Chondrocyte (in vitro differentiated cells): Measurements from ENCODE around the gene EHD3. TPM values are rescaled to one million over a fixed set of nuclear protein-coding genes. Genes with fewer than 3 reads are reported as not detected.
A peak's percentile ranks its signal among the peaks of the same experiment; 100 is the strongest.

Source experiments
- DNase-seq: peaks from one replicate; pipeline ENCODE4 v3.0.0; 2021; ENCODE audit warnings: mixed read lengths, low spot score
- H3K27ac Mint-ChIP-seq: one replicate; pipeline ENCODE4 v1.8.0; 2021; ENCODE audit warnings: mild to moderate bottlenecking, moderate library complexity, mixed read lengths; ENCODE audit not compliant: unreplicated experiment
- H3K27me3 Mint-ChIP-seq: 2 replicates; pipeline ENCODE4 v1.8.0; 2021; ENCODE audit warnings: low read depth, mixed read lengths
- H3K36me3 Mint-ChIP-seq: 2 replicates; pipeline ENCODE4 v1.8.0; 2021; ENCODE audit warnings: low read depth, mixed read lengths
- H3K4me1 Mint-ChIP-seq: 2 replicates; pipeline ENCODE4 v1.8.0; 2021; ENCODE audit warnings: low read depth, mild to moderate bottlenecking, mixed read lengths
- H3K4me3 Mint-ChIP-seq: one replicate; pipeline ENCODE4 v1.8.0; 2021; ENCODE audit warnings: mild to moderate bottlenecking, moderate library complexity, mixed read lengths; ENCODE audit not compliant: unreplicated experiment
- H3K9me3 Mint-ChIP-seq: 2 replicates; pipeline ENCODE4 v1.8.0; 2021; ENCODE audit warnings: low read depth, mixed read lengths
- CTCF ChIP-seq: fragments of 200-600 bp; sonication (generic); IDR thresholded peaks from 2 replicates; pipeline ENCODE4 v1.5.0; 2021; ENCODE audit warnings: antibody characterized with exemption, mild to moderate bottlenecking, moderate library complexity
- total RNA-seq: library from RNA; stranded (reverse); gene quantifications from 3 replicates; pipeline ENCODE4 v1.2.1, GENCODE V29; 2021

EHD3 gene
- total RNA-seq, 1 donor from 2014 or later: 24.0 TPM

GRCh38 chr2:31260870-31261269 is 26.9 kb downstream of the EHD3 start:
- H3K27ac Mint-ChIP-seq: no peak overlapping the region
- H3K4me3 Mint-ChIP-seq: no peak overlapping the region
- peaks cover 24% of the 10 kb centered on the region for H3K36me3 Mint-ChIP-seq

GRCh38 chr2:31263636-31264190 is 29.8 kb downstream of the EHD3 start:
- H3K4me3 Mint-ChIP-seq: no peak overlapping the region
- H3K36me3 Mint-ChIP-seq: peaks cover 31% of the 10 kb centered on the region
- peak; percentile 7 for TF ChIP-seq CTCF
- no peaks in the 10 kb centered on the region for H3K9me3 Mint-ChIP-seq
- peaks cover 7% of the 10 kb centered on the region for H3K4me1 Mint-ChIP-seq
- no peak overlapping the region for H3K27ac Mint-ChIP-seq
- no peak for DNase-seq
- no peaks in the 10 kb centered on the region for H3K27me3 Mint-ChIP-seq

More at GRCh38 chr2:31260870-31261269, 26.9 kb downstream of the EHD3 start:
- no peak for TF ChIP-seq CTCF
- H3K27me3 Mint-ChIP-seq: no peaks in the 10 kb centered on the region
- no peaks in the 10 kb centered on the region for H3K9me3 Mint-ChIP-seq
- H3K4me1 Mint-ChIP-seq: peaks cover 3% of the 10 kb centered on the region
- DNase-seq: no peak

GRCh38 chr2:31265234-31265633 is 31.3 kb downstream of the EHD3 start:
- no peak for TF ChIP-seq CTCF
- no peak overlapping the region for H3K4me3 Mint-ChIP-seq
- DNase-seq: no peak
- no peaks in the 10 kb centered on the region for H3K9me3 Mint-ChIP-seq
- peaks cover 20% of the 10 kb centered on the region for H3K4me1 Mint-ChIP-seq
- H3K27ac Mint-ChIP-seq: no peak overlapping the region
- peaks cover 29% of the 10 kb centered on the region for H3K36me3 Mint-ChIP-seq
- no peaks in the 10 kb centered on the region for H3K27me3 Mint-ChIP-seq

- Mint-ChIP-seq H3K27ac (no peak overlapping the region), H3K4me1 (peaks cover 32% of the 10 kb centered on the region), H3K36me3 (peaks cover 19% of the 10 kb centered on the region), H3K27me3 (no peaks in the 10 kb centered on the region), H3K9me3 (no peaks in the 10 kb centered on the region), H3K4me3 (no peak overlapping the region)
- no peak for TF ChIP-seq CTCF
- DNase-seq: no peak
Measured at GRCh38 chr2:31266804-31267203, 32.9 kb downstream of the EHD3 start.

- Mint-ChIP-seq H3K27ac (no peak overlapping the region), H3K9me3 (no peaks in the 10 kb centered on the region), H3K4me1 (peaks cover 32% of the 10 kb centered on the region), H3K36me3 (peaks cover 19% of the 10 kb centered on the region), H3K27me3 (no peaks in the 10 kb centered on the region), H3K4me3 (no peak overlapping the region)
- no peak for TF ChIP-seq CTCF
- DNase-seq: no peak
Measured at GRCh38 chr2:31267437-31268120, 33.6 kb downstream of the EHD3 start.
